Measurements from ENCODE around the gene PLEKHO2.

DNA sequence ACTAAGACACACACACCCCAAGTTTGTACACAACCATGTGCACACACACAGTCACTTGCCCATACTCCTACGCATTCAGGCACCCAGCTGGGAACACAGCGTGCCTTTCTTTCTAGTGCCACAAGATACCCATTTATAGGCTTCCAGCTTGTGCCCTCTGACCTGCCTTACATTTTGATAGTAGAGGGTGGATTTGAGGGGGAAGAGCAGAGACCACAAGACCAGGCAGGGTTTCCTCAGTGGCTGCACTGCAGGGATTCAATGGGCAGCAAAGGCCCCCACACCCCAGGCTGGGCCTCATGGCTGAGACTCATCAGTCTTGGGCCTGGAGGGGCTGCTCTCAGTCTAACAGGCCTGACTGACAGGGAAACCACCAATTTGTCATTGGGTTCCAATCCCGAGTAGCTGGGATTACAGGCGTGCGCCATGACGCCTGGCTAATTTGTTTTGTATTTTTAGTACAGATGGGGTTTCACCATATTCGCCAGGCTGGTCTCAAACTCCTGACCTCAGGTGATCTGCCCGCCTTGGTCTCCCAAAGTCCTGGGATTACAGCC lies 51.2 kb downstream of the PLEKHO2 start:
- no peak for TF ChIP-seq ZC3H10 (CRISPR knock-in tag; IDR thresholded peaks at IDR 0.05)
- no peak for TF ChIP-seq ZFP30 (CRISPR knock-in tag; IDR thresholded peaks at IDR 0.05)
- no peak for TF ChIP-seq ARNTL (CRISPR knock-in tag; IDR thresholded peaks at IDR 0.05; ENCODE audit: borderline replicate concordance, low read depth)
- TF ChIP-seq ZFP3 (CRISPR knock-in tag; IDR thresholded peaks at IDR 0.05) = no peak
- no peak for TF ChIP-seq TCF4 (CRISPR knock-in tag; IDR thresholded peaks at IDR 0.05; ENCODE audit: borderline replicate concordance)
- TF ChIP-seq, protein P1, sequence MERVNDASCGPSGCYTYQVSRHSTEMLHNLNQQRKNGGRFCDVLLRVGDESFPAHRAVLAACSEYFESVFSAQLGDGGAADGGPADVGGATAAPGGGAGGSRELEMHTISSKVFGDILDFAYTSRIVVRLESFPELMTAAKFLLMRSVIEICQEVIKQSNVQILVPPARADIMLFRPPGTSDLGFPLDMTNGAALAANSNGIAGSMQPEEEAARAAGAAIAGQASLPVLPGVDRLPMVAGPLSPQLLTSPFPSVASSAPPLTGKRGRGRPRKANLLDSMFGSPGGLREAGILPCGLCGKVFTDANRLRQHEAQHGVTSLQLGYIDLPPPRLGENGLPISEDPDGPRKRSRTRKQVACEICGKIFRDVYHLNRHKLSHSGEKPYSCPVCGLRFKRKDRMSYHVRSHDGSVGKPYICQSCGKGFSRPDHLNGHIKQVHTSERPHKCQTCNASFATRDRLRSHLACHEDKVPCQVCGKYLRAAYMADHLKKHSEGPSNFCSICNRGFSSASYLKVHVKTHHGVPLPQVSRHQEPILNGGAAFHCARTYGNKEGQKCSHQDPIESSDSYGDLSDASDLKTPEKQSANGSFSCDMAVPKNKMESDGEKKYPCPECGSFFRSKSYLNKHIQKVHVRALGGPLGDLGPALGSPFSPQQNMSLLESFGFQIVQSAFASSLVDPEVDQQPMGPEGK (CRISPR knock-in tag; IDR thresholded peaks at IDR 0.05; ENCODE audit: borderline replicate concordance) = no peak
- TF ChIP-seq, protein P2, sequence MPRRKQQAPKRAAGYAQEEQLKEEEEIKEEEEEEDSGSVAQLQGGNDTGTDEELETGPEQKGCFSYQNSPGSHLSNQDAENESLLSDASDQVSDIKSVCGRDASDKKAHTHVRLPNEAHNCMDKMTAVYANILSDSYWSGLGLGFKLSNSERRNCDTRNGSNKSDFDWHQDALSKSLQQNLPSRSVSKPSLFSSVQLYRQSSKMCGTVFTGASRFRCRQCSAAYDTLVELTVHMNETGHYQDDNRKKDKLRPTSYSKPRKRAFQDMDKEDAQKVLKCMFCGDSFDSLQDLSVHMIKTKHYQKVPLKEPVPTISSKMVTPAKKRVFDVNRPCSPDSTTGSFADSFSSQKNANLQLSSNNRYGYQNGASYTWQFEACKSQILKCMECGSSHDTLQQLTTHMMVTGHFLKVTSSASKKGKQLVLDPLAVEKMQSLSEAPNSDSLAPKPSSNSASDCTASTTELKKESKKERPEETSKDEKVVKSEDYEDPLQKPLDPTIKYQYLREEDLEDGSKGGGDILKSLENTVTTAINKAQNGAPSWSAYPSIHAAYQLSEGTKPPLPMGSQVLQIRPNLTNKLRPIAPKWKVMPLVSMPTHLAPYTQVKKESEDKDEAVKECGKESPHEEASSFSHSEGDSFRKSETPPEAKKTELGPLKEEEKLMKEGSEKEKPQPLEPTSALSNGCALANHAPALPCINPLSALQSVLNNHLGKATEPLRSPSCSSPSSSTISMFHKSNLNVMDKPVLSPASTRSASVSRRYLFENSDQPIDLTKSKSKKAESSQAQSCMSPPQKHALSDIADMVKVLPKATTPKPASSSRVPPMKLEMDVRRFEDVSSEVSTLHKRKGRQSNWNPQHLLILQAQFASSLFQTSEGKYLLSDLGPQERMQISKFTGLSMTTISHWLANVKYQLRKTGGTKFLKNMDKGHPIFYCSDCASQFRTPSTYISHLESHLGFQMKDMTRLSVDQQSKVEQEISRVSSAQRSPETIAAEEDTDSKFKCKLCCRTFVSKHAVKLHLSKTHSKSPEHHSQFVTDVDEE (CRISPR knock-in tag; IDR thresholded peaks at IDR 0.05) = no peak
- no peak for TF ChIP-seq TOX (CRISPR knock-in tag; IDR thresholded peaks at IDR 0.05; ENCODE audit: borderline replicate concordance)
